Hematopoietic multipotent progenitor cell treated with erythropoietin and hydrocortisone succinate and interleukin-3 and kit ligand, for 8 days (in vitro differentiated cells): Measurements from ENCODE around the gene C4orf54.

ENCODE experiments used
- DNase-seq: peaks from one replicate; pipeline ENCODE4 v3.0.0-alpha.2; 2015

The C4orf54 gene

GRCh38 chr4:99657798-99658197 lies at the start of gene C4orf54:
TSS of gene C4orf54 (minus strand) at chr4:99657828. CDS start at chr4:99654648, 3,180 bp downstream.
- DNase-seq = no peak

DNA sequence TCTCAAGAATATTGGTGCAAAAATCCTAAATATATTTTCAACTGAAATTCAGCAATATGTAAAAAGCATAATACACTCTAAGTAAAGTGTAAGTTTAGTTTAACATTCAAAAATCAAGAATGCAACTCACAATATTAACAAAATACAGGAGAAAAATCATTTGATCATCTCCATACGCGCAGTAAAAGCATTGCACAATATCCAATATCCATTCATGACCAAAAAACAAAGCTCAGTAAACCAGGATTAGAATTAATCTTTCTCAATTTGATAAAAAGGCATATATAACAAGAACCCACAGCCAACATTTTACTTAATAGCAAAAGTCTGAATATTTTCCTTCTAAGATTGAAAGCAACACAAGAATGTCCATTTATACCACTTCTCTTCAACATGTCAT lies 48.3 kb upstream of the C4orf54 start:
- no peak for DNase-seq

- no peak for DNase-seq
Measured at GRCh38 chr4:99696801-99697200, 39.2 kb upstream of the C4orf54 start.

DNA sequence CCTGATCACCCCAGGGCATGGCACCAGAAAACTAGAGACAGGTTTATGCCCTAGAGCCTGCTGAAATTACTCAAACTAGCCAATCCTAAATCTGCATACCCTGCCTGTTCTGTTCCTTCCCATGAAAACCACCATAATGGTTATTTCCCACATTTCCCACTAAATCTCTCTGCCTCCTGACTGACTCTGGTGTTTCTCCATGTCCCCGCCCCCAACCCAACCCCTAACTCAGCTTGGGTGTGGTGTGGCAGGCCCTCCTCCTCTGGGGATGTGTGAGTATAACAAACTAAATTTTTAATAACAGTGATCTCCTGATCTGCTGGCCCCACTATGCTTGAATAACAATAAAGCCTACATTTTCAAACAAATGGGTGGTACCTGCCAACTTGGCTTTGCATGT lies 35.5 kb upstream of the C4orf54 start:
- DNase-seq = no peak

DNA sequence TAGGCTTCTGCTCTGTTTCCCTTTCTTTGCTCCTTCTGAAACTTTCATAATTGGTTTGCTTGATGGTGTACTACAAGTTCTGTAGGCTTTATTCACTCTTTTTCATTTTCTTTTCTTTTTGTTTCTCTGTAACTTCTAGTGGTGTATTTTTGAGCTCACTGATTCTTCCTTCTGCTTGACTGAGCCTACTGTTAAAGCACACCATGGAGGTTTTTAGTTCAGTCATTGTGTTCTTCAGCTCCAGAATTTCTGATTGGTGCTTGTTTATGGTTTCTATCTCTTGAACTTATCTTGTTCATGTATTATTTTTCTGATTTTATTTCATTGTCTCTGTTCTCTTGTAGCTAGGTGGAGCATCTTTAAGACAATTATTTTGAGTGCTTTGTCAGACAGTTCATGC lies 33.4 kb upstream of the C4orf54 start:
- no peak for DNase-seq

DNA sequence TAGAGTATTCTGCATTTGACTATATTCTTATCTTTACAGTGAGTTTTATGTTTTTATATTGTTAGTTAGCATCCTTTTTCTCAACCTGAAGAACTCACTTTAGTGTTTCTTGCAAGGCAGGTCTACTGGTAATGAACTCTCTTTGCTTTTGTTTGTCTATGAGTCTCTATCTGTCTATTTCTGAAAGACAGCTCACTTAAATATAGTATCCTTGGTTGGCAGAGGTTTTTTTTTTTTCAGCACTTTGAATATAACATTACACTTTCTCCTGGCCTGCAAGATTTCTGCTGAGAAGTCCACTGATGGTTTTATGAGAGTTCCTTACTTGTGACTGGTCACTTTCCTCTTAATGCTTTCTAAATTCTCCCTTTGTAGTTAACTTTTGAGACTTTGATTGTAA lies 32.8 kb upstream of the C4orf54 start:
- no peak for DNase-seq

- no peak for DNase-seq
Measured at GRCh38 chr4:99687120-99687519, 29.5 kb upstream of the C4orf54 start.

DNA sequence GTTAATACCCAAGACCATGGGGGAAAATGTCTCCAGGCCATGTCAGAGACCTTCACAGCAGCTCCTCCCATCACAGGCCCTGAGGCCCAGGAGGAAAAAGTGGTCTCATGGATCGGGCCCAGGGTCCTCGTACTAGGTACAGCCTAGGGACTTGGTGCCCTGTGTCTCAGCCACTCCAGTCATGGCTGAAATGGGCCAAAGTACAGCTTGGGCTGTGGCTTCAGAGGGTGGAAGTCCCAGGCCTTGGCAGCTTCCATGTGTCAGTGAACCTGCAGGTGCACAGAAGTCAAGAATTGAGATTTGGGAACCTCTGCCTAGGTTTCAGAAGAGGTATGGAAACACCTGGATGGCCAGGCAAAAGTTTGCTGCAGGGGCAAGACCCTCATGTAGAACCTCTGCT lies 27.6 kb upstream of the C4orf54 start:
- no peak for DNase-seq

GRCh38 chr4:99683895-99684294 lies 26.3 kb upstream of the C4orf54 start:
- DNase-seq = no peak

GRCh38 chr4:99679976-99680375 lies 22.3 kb upstream of the C4orf54 start:
- no peak for DNase-seq

DNA sequence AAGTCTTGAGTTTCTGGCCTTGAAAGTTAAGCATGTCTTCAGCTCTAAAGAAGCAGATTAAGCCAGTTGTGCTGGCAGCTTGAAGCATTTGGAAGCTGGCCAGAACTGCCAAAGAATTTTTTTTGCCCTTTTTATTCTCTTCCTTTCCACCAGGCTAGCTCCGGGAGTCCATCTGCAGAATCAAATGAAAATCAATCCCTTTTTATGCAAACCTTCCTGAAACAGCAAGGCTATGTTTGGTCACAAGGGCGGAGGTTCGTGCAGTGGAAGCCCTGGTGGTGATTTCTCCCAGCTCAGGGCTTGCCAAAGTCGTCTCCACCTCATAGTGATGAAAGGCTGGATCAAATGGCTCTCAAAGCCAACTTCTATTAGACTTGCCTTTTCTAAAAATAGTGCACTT lies 21.6 kb upstream of the C4orf54 start:
- DNase-seq = no peak

- no peak for DNase-seq
Measured at GRCh38 chr4:99677161-99677560, 19.5 kb upstream of the C4orf54 start.

GRCh38 chr4:99670409-99671073 lies 12.9 kb upstream of the C4orf54 start:
- DNase-seq = peak; percentile 46

GRCh38 chr4:99669084-99669483 lies 11.5 kb upstream of the C4orf54 start:
- no peak for DNase-seq

DNA sequence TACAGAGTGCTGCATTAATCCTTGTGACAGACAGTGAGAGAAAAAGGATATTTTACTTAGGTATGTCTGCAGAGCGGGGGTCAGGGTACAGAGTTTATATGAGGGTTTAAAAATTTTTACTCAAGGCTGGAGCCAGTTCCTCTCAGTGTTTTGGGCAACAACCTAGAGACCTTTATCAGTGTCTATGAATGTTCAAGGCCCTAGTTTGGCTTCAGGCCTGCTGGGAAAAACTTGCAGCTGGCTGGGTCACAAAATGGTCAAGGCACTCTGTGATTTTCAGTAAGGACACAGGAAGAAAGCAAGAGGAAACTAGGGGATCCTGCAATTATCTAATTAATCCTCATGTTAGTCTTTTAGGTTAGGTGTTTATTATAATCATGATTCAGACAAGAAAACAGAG lies 10.8 kb upstream of the C4orf54 start:
- DNase-seq = no peak

GRCh38 chr4:99665983-99666382 lies 8.4 kb upstream of the C4orf54 start:
- no peak for DNase-seq

- DNase-seq = no peak
Measured at GRCh38 chr4:99664716-99665115, 7.1 kb upstream of the C4orf54 start.

DNA sequence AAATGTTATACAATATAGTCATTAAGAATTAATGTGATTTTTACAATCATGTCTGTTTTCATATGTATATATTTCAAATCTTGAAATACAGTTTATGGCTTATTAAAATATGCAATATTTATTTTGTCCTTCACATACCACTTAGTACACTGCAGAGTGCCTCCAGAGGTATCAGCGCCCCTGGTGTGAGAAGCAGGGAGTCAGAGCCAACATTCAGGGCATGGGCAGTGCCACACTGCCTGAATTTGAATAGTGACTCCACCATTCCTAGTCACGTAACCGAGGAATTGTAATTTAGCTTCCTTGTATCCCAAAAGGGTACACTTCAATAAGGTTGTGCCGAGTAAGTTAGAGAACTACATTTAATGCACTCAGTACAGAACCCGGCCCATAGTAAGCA lies 4.3 kb upstream of the C4orf54 start:
- no peak for DNase-seq

DNA sequence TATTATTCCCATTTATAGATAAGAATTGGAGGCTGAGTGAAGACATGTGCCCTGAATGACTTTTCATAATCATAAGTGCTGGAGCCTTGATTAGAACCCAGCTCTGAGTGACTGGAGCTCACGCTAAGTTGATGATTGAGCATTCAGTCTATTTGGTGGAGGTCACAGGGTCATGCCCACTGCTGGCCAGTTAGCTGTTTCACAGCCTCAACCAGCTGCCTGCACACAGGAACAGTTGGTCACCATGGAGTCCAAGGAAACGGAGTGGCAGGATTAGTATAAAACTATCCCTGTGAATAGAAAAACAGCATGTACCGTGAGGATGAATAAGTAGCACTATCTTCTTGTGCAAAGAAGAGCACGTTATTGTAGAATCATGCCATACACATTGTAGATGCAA lies 1.0 kb upstream of the C4orf54 start:
- no peak for DNase-seq

GRCh38 chr4:99655308-99656081 lies 2.1 kb downstream of the C4orf54 start:
- DNase-seq = no peak

GRCh38 chr4:99654361-99654761 lies 3.3 kb downstream of the C4orf54 start:
- no peak for DNase-seq

GRCh38 chr4:99653916-99654315 lies 3.7 kb downstream of the C4orf54 start:
- no peak for DNase-seq

DNA sequence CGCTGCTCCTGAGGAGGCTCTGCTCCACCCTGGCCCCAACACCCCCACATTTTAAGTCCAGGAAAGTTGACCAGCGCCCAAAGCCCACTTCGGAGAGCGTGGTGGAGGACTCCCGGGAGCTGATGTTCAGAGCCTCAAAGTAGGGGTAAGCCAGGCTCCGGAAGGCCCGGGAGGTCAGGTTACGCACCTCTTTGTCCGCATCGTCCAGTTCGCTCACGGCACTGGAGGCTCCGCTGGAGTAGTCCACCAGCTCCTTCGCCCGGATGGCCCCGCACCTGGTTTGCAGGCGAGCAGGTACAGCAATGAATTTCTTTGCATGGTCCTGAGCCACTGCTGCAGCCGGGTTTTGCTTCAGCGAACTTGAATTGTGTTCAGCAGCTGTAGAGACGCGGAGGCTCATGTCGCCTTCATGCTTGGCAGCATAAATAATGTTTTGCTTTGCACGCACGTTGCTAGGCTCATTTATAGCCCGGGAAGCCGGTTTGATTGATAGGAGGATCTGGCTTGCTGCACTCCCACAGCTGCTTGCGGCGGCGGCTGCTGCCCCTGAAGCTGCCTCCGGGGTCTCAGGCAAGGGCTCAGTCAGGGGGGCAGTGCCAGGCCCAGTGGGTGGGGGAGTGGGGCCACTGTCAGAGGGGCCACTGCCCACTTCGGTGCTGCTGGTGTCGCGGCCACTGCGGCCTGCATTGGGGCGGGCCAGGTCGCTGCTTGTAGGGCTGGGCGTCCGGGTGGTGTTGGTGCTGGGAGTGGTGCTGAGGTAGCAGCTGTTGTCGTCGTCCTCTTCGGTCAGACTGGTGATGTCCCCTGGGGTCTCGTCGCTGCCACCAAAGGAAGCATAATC lies 4.8 kb downstream of the C4orf54 start:
- DNase-seq = no peak
